Activated CD8-positive, alpha-beta memory T cell treated with anti-CD3 and anti-CD28 coated beads, Interleukin-2, amount 50 U/mL, for 1 hour (primary cell): ENCODE measurements around the gene HOXB1.

Source experiments
- DNase-seq: peaks from one replicate; pipeline ENCODE4 v3.0.0-alpha.2; 2020; ENCODE audit errors: extremely low read depth

Gene HOXB1

GRCh38 chr17:48530887-48531272 is at the start of gene HOXB1:
Gene HOXB1, minus strand, starts transcription at chr17:48531011. Its CDS starts 107 bp downstream, at chr17:48530904.
- DNase-seq: no peak

- DNase-seq: no peak
Measured at GRCh38 chr17:48579760-48580554, 49.1 kb upstream of the HOXB1 start.

GRCh38 chr17:48579471-48579759 is 48.6 kb upstream of the HOXB1 start:
- DNase-seq: no peak

GRCh38 chr17:48578616-48579470 is 48.0 kb upstream of the HOXB1 start:
- DNase-seq: no peak

DNA sequence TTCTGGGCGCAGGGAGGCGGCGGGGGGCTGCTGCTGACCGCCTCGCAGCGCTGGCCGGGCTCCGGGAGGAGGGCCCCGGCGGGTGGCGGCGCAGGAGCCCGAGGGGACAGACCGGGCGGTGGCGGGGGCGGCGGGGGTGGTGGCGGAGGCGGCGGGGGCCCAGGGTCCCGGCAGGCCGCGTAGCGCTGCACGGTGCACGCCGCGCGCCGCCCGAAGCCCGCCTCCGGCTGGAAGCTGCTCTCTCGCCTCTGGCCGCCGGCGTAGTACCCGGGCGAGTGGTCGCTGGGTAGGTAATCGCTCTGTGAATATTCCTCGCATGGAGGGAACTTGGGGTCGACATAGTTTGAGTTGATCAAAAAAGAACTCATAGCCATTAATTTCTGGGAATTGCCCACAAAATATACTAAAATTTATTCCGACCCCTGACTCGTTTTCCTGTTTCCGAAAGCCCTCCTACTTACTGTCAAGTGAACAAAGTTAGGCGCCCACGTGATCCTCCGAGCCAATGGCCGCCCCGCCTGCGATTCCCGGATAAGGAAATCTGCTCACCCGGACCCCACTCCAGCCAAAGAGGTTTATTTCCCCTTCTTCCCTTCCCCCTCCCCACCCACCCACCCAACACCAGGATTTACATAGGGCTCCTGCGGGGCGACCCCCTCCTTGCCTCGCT is 47.3 kb upstream of the HOXB1 start, which contains the start of gene HOXB4:
Gene HOXB4 (minus strand): TSS at position 405 of the 670 bp plus-strand sequence. CDS start 31 bp downstream, at position 374.
- no peak for DNase-seq

- DNase-seq: no peak
Measured at GRCh38 chr17:48577330-48577945, 46.6 kb upstream of the HOXB1 start.

GRCh38 chr17:48576479-48577309 is 45.9 kb upstream of the HOXB1 start:
- no peak for DNase-seq

DNA sequence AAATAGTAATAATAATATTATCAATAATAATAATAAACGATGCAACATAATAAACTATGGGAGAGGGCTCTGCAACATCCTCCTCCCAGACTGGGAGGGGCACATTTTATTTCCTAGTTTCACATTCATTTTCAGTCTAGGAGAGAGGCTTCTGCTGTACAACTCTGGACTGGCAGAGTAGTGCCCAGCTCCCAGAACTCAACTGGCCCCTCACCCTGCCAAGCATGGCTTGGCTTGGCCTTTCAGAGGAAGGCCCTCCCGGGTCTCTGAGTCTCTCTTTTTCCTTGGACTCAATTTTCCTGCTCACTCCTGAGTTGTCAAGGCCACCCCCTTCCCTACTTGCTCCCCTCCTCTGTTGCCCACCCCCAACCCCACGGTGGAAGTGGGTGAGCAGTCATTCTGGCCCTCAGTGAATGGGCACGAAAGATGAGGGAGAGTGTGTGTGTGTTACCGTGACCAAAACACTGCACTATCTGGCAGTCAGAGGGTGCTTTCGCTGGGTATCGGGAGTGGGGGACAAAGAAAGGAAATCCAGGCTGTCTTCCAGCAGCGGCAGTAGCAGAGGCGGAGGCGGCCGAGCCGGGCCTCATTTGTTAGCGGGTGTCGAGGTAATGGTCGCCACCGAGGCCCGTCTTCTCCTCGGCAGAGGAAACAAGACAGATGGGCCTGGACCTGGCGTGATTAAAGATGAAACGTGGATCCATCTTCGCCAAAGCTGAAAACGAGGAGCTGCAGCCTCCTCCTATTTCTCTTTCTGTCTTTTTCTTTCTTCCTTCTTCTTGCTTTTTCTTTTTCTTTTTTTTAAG is 45.1 kb upstream of the HOXB1 start:
- DNase-seq: no peak

DNA sequence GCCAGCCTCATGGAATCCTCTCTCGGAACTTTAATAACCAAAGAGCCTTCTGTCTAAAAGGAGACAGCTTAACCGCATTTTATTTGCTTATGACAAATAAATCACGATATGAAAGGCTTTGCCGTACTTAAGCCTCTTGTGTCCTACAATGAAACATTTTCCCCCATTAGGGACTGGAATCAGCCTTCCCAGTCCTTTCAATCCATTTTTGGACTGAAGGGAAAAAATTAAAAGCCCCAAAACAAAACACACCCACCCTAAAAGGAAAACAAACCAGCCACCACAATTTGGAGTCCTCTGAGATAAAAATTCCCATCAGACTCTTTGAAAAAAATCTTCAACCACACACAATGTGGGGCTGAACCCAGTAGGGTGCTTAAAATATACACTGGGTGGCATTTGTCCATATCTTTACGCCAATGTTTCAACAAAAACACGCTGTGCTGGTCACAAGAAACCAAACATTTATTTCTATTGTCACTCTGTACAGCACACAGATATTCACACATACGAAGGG is 44.3 kb upstream of the HOXB1 start:
- no peak for DNase-seq

- no peak for DNase-seq
Measured at GRCh38 chr17:48574505-48575065, 43.8 kb upstream of the HOXB1 start.

GRCh38 chr17:48571826-48572417 is 41.1 kb upstream of the HOXB1 start:
- DNase-seq: no peak

DNA sequence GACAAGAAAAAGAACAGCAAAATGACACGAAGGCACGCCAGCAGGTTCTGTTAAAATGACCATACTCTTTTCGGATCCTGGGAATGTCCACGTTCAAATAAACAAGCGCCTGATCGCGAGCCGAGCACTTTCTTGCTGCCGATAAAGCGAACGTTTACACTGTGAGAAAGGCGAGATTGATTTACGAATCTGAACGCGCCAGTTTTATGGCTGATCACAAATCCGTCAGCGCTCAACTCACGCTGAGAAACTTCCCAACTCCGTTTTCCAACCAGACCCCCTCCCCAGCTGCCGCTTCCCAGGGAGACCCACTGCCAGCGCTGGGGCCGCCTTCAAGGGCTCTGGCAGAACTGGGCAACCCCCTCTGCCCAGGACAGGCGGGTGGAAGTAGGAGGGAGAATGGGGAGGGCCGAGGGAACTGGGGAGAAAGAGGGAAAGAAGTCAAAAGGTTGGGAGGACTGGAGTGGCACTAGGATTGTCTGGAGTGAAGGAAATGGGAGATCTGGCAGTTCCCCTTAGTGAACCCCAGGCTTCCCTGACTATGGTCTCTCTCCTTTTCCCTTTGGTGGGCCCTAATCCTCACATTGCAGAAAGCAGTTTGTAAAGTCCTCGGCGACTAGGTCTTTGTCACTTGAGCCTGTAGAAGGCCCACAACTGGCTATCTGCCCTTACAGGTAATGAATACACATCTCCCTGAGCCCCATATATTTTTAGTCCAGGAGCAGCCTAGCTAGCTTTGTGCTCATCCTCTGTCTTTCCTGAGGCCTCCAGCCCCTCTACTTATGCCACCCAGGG is 40.4 kb upstream of the HOXB1 start:
- no peak for DNase-seq

- DNase-seq: no peak
Measured at GRCh38 chr17:48570325-48571023, 39.7 kb upstream of the HOXB1 start.

- no peak for DNase-seq
Measured at GRCh38 chr17:48569674-48570324, 39.0 kb upstream of the HOXB1 start.

GRCh38 chr17:48569240-48569582 is 38.4 kb upstream of the HOXB1 start:
- DNase-seq: no peak

DNA sequence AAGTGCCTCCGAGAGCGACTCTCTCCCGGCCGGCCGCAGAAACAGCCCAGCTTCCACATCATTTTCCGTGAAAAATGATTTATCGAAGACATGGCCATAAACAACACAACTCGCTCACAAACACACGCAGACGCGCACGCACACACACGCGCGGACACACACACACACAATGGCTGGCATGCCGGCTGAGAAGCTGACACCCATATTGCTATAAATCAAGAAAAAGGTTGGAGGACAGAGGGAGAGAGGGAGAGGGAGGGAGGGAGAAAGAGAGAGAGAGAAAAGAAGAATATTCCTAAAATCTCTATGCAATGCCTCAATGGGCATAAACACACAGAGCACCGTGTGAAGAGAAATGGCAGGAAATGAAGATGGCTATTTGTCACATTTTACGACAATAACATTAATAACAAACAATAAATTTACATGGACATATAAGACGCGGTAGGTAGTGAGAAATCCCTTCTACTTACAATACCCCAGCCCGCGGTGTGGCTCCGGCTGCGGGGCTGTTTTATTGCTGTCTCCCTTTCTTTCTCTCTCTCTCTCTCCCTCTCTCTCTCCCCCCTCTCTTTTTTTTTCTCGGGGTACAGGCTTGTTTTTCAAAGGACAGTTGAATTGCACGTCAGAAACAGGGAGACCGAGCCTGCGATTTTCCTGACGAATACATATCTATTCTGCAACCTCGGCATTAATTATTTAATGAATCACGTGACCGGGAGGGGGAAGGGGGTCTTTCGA is 37.9 kb upstream of the HOXB1 start:
- DNase-seq: no peak
